Keratinocyte (primary cell): ENCODE measurements around the gene ARFGEF3. TPM values are rescaled to one million over a fixed set of nuclear protein-coding genes. Genes with fewer than 3 reads are reported as not detected.

Experiments
- DNase-seq: peaks from one replicate; pipeline ENCODE4 v3.0.0-alpha.2; 2011; ENCODE audit warnings: low read depth, missing footprints, low spot score
- FAIRE-seq: peaks from 2 replicates; lab custom pipeline; 2011; peaks lifted over from hg19 to GRCh38; lab: Jason Lieb, UNC
- H2AFZ ChIP-seq: 2 replicates; pipeline ENCODE4 v1.6.0; 2012; ENCODE audit warnings: low read length, control low read depth, inconsistent platforms; ENCODE audit not compliant: control insufficient read depth
- H3K27ac ChIP-seq: 2 replicates; pipeline ENCODE4 v1.5.1; 2011; ENCODE audit warnings: low read length; ENCODE audit not compliant: control insufficient read depth, insufficient read depth
- H3K27me3 ChIP-seq: 3 replicates; pipeline ENCODE4 v1.6.0; 2011; ENCODE audit warnings: low read length; ENCODE audit not compliant: control insufficient read depth, insufficient read depth; ENCODE audit errors: extremely low read depth
- H3K36me3 ChIP-seq, 2 experiments: 2 replicates in 1 of 2; 3 replicates in 1 of 2; pipeline ENCODE4 v1.5.1; 2011; ENCODE audit warnings: low read length in 2 of 2, mild to moderate bottlenecking in 1 of 2; ENCODE audit not compliant: control insufficient read depth in 2 of 2, insufficient read depth in 2 of 2; ENCODE audit errors: extremely low read depth in 1 of 2
- H3K4me1 ChIP-seq: 3 replicates; pipeline ENCODE4 v1.5.1; 2011; ENCODE audit warnings: low read length; ENCODE audit not compliant: control insufficient read depth, insufficient read depth; ENCODE audit errors: extremely low read depth
- H3K4me2 ChIP-seq: 3 replicates; pipeline ENCODE4 v1.6.0; 2011; ENCODE audit warnings: low read depth, low read length; ENCODE audit not compliant: control insufficient read depth, insufficient read depth; ENCODE audit errors: extremely low read depth
- H3K4me3 ChIP-seq, 3 experiments: fragments of 200-600 bp in 1 of 3; sonication (generic) in 1 of 3; 2 replicates in 2 of 3; 3 replicates in 1 of 3; pipeline ENCODE4 v1.5.1; 2011 to 2016; ENCODE audit warnings: low read length in 3 of 3, mild to moderate bottlenecking in 3 of 3, control low read depth in 2 of 3, inconsistent platforms in 1 of 3, low read depth in 1 of 3, mixed read lengths in 1 of 3, mixed run types in 1 of 3, moderate library complexity in 1 of 3; ENCODE audit not compliant: control insufficient read depth in 2 of 3, insufficient read depth in 2 of 3; ENCODE audit errors: extremely low read depth in 1 of 3
- H3K79me2 ChIP-seq: 2 replicates; pipeline ENCODE4 v1.6.0; 2012; ENCODE audit warnings: low read length; ENCODE audit not compliant: control insufficient read depth, insufficient read depth
- H3K9ac ChIP-seq: 3 replicates; pipeline ENCODE4 v1.6.0; 2011; ENCODE audit warnings: low read length; ENCODE audit not compliant: control insufficient read depth, insufficient read depth; ENCODE audit errors: extremely low read depth
- H3K9me1 ChIP-seq: 3 replicates; pipeline ENCODE4 v1.6.0; 2011; ENCODE audit warnings: low read length; ENCODE audit not compliant: control insufficient read depth, insufficient read depth; ENCODE audit errors: extremely low read depth
- H3K9me3 ChIP-seq: 2 replicates; pipeline ENCODE4 v1.5.1; 2012; ENCODE audit warnings: low read depth, low read length; ENCODE audit not compliant: control insufficient read depth
- H4K20me1 ChIP-seq: 3 replicates; pipeline ENCODE4 v1.6.0; 2011; ENCODE audit warnings: low read length; ENCODE audit not compliant: control insufficient read depth, insufficient read depth; ENCODE audit errors: extremely low read depth
- CTCF ChIP-seq, 3 experiments: IDR thresholded peaks in 1 of 3; conservative IDR thresholded peaks in 1 of 3; optimal IDR thresholded peaks in 1 of 3; 2 replicates in 2 of 3; 3 replicates in 1 of 3; pipeline versions ENCODE3 to v1.5.1; 2011; ENCODE audit warnings: low read length in 3 of 3, mild to moderate bottlenecking in 3 of 3, moderate library complexity in 2 of 3, control low read depth in 1 of 3, inconsistent platforms in 1 of 3; ENCODE audit not compliant: insufficient read depth in 2 of 3; ENCODE audit errors: extremely low read depth in 1 of 3
- EZH2 ChIP-seq: IDR thresholded peaks from one replicate; pipeline ENCODE4 v1.6.1; 2012; ENCODE audit warnings: inconsistent platforms, mild to moderate bottlenecking, low read length, moderate library complexity
- dilution Hi-C: fragments of 300-500 bp; cut with MboI; formaldehyde crosslinking; loops from one replicate; pipeline ENCODE4 v1.7.0; 2020; ENCODE audit warnings: low sequenced_read_pairs; ENCODE audit not compliant: extremely low pct_ligation_motif_present
- polyA plus RNA-seq, 5 experiments: library from polyadenylated mRNA; depleted of rRNA in 3 of 5; stranded (reverse) in 3 of 5; stranded (forward) in 1 of 5; unstranded in 1 of 5; fragments of >200 nt; gene quantifications; 1 replicate in 1 of 5; 2 replicates in 3 of 5; 3 replicates in 1 of 5; pipeline versions ENCODE4 v1.2.1 to v1.2.3, GENCODE V29; 2011 to 2012; ENCODE audit warnings: missing spikeins in 2 of 5, low read depth in 1 of 5, low replicate concordance in 1 of 5
- small RNA-seq, 3 experiments: library from RNA; depleted of rRNA; stranded (forward); fragments of <200 nt; gene quantifications; one replicate each; pipeline ENCODE3, GENCODE V24; 2012; ENCODE audit warnings: low read depth in 3 of 3, low replicate concordance in 1 of 3; ENCODE audit not compliant: insufficient read length in 3 of 3

ARFGEF3 gene
- polyA plus RNA-seq, 1 donor (not counting 4 experiments of a cell fraction or from before 2014, with no cell fraction given): 0.09 TPM

DNA sequence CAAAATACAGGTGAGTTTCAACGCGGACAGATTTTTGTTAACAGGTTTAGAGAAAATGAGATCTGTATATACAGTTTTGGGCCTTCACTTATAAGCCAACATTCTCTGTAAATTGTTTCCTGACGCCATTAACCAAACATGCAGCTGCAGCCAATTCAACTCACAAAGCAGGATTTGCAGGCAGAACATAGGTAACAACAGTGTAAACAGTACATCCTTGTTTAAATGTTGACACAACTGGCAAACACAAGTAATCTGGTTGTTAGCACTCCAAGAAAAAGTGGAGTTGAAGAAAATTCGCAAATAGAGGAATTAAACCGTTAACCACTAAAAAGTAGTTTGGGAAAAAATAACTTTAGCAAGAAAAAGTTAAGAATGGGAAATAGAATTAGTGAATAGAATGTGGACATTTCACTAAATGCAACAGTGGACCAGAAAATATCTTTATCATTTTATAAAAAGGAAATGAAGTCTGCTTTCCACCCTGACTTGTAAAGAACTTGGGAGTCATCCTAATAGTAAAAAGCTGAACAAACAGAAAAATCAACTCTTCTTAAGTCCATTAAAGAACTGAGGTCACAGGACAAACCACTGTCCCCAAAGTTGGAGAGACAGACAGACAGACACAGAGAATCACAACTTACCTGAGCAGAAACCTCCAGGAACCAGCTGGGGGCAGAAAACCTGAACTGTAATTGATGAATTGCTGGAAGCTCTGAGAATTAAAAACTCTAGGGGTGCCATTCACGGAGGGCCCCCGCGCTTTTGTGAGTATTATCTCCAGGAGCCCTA, 226.0 kb downstream of the ARFGEF3 start:
- FAIRE-seq (no peak), DNase-seq (no peak)
- H3K4me2 ChIP-seq: no peak overlapping the region
- H3K36me3 ChIP-seq: no peaks in the 10 kb centered on the region
- H3K9ac ChIP-seq: no peak overlapping the region
- no peak overlapping the region for H3K4me3 ChIP-seq
- TF ChIP-seq EZH2: no peak
- no peak for TF ChIP-seq CTCF (optimal IDR thresholded peaks at IDR 0.05 in 1 of 3, IDR thresholded peaks at IDR 0.05 in 1 of 3, conservative IDR thresholded peaks at IDR 0.05 in 1 of 3; ENCODE audit: extremely low read depth in 1 of 3, insufficient read depth in 2 of 3, low read length in 3 of 3)
- H3K9me1 ChIP-seq: no peaks in the 10 kb centered on the region
- no peaks in the 10 kb centered on the region for H4K20me1 ChIP-seq
- H3K27me3 ChIP-seq: no peaks in the 10 kb centered on the region
- H3K4me1 ChIP-seq: no peaks in the 10 kb centered on the region
- H3K27ac ChIP-seq: no peak overlapping the region
- dilution Hi-C loops: no loop called here
- H2AFZ ChIP-seq: no peak overlapping the region
- no peaks in the 10 kb centered on the region for H3K9me3 ChIP-seq
- H3K79me2 ChIP-seq: no peaks in the 10 kb centered on the region

DNA sequence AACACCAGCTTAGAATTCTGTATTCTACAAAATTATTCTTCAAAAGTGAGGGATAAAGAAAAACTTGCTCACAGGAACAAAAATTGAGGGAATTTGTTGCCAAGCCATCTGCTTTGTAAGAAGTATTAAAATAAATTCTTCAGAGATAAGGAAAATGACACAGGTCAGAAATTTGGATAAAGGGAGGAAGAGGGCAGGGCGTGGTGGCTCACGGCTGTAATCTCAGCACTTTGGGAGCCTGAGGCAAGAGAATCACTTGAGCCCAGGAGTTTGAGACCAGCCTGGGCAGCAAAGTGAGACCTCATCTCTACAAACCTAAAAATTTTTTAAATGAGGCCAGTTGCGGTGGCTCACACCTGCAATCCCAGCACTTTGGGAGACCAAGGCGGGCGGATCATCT, 227.8 kb downstream of the ARFGEF3 start:
- no peaks in the 10 kb centered on the region for H3K79me2 ChIP-seq
- no peak overlapping the region for H3K4me3 ChIP-seq
- H4K20me1 ChIP-seq: no peaks in the 10 kb centered on the region
- H3K4me1 ChIP-seq: no peaks in the 10 kb centered on the region
- TF ChIP-seq CTCF (optimal IDR thresholded peaks at IDR 0.05 in 1 of 3, IDR thresholded peaks at IDR 0.05 in 1 of 3, conservative IDR thresholded peaks at IDR 0.05 in 1 of 3; ENCODE audit: extremely low read depth in 1 of 3, insufficient read depth in 2 of 3, low read length in 3 of 3) (no peak), EZH2 (no peak)
- no peaks in the 10 kb centered on the region for H3K9me3 ChIP-seq
- no peaks in the 10 kb centered on the region for H3K27me3 ChIP-seq
- dilution Hi-C loops: no loop called here
- DNase-seq (no peak), FAIRE-seq (no peak)
- H3K27ac ChIP-seq: no peak overlapping the region
- H3K9ac ChIP-seq: no peak overlapping the region
- no peak overlapping the region for H2AFZ ChIP-seq
- no peaks in the 10 kb centered on the region for H3K9me1 ChIP-seq
- no peaks in the 10 kb centered on the region for H3K36me3 ChIP-seq
- H3K4me2 ChIP-seq: no peak overlapping the region

Small RNA genes within 50 kb of the gene (small RNA-seq; reads per million reads assigned to genes)
- 0 reads per million in 3 experiments for gene AL031003.1

Other genes starting within 250 kb of the ARFGEF3 start
- 279 to 543 TPM (median 525 TPM) in 3 replicates for gene PERP, start 54.5 kb upstream of the ARFGEF3 start, polyA plus RNA-seq
- not detected in 3 replicates for gene PBOV1, start 56.6 kb downstream of the ARFGEF3 start, polyA plus RNA-seq
- not detected in 3 replicates for gene SMIM28, start 216.0 kb downstream of the ARFGEF3 start, polyA plus RNA-seq
- gene HEBP2, start 242.3 kb downstream of the ARFGEF3 start, polyA plus RNA-seq: 13.2 to 41.9 TPM (median 25.8 TPM) in 3 replicates